ENCODE measurements around the gene TBC1D8. TPM values are rescaled to one million over a fixed set of nuclear protein-coding genes. Genes with fewer than 3 reads are reported as not detected.

TBC1D8 gene
- total and polyA plus RNA-seq, 2 of the 13 experiments (the other 11 are each of a cell fraction or from before 2014, with no cell fraction given), result 45.1 to 95.4 TPM

- TF ChIP-seq SMC3 (IDR thresholded peaks at IDR 0.05; ENCODE audit: low read length), result peak; percentile 60; the same call in 1 of the 2 replicates
- TF ChIP-seq ZBTB34 (CRISPR knock-in tag; IDR thresholded peaks at IDR 0.05), result no peak
- TF ChIP-seq ZNF124 (CRISPR knock-in tag; IDR thresholded peaks at IDR 0.05), result peak; percentile 77; the same call in 1 of the 2 replicates
- TF ChIP-seq CSRNP2 (CRISPR knock-in tag; conservative IDR thresholded peaks at IDR 0.05; ENCODE audit: low read depth), result no peak
- TF ChIP-seq ZNF501 (CRISPR knock-in tag; IDR thresholded peaks at IDR 0.05), result peak; percentile 29; the same call in 1 of the 2 replicates
- no peak for TF ChIP-seq AHDC1 (CRISPR knock-in tag; IDR thresholded peaks at IDR 0.05; ENCODE audit: borderline replicate concordance)
- TF ChIP-seq CEBPG (CRISPR knock-in tag; IDR thresholded peaks at IDR 0.05), result peak; percentile 64
- no peak for TF ChIP-seq ZFP1 (CRISPR knock-in tag; IDR thresholded peaks at IDR 0.05)
- 0 out of 2 replicates have a peak, but pooled peaks have one; percentile 17 for TF ChIP-seq BORCS8-MEF2B (CRISPR knock-in tag; IDR thresholded peaks at IDR 0.05)
- TF ChIP-seq, protein P1, sequence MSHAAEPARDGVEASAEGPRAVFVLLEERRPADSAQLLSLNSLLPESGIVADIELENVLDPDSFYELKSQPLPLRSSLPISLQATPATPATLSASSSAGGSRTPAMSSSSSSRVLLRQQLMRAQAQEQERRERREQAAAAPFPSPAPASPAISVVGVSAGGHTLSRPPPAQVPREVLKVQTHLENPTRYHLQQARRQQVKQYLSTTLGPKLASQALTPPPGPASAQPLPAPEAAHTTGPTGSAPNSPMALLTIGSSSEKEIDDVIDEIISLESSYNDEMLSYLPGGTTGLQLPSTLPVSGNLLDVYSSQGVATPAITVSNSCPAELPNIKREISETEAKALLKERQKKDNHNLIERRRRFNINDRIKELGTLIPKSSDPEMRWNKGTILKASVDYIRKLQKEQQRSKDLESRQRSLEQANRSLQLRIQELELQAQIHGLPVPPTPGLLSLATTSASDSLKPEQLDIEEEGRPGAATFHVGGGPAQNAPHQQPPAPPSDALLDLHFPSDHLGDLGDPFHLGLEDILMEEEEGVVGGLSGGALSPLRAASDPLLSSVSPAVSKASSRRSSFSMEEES (CRISPR knock-in tag; IDR thresholded peaks at IDR 0.05), result 0 out of 2 replicates have a peak, but pooled peaks have one; percentile 35
- TF ChIP-seq ZNF143 (CRISPR knock-in tag; IDR thresholded peaks at IDR 0.05), result no peak
- TF ChIP-seq MAZ (IDR thresholded peaks at IDR 0.05; ENCODE audit: borderline replicate concordance, low read depth, low read length), result no peak
- TF ChIP-seq MAZ (CRISPR knock-in tag; IDR thresholded peaks at IDR 0.05; ENCODE audit: low read depth), result 0 out of 2 replicates have a peak, but pooled peaks have one; percentile 47
- 0 out of 2 replicates have a peak, but pooled peaks have one; percentile 60 for TF ChIP-seq ZNF335 (CRISPR knock-in tag; IDR thresholded peaks at IDR 0.05)
- no peak for TF ChIP-seq ZFP82 (CRISPR knock-in tag; IDR thresholded peaks at IDR 0.05; ENCODE audit: borderline replicate concordance)
- TF ChIP-seq, protein P2, sequence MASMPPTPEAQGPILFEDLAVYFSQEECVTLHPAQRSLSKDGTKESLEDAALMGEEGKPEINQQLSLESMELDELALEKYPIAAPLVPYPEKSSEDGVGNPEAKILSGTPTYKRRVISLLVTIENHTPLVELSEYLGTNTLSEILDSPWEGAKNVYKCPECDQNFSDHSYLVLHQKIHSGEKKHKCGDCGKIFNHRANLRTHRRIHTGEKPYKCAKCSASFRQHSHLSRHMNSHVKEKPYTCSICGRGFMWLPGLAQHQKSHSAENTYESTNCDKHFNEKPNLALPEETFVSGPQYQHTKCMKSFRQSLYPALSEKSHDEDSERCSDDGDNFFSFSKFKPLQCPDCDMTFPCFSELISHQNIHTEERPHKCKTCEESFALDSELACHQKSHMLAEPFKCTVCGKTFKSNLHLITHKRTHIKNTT (CRISPR knock-in tag; IDR thresholded peaks at IDR 0.05), result no peak
- 0 out of 2 replicates have a peak, but pooled peaks have one; percentile 62 for TF ChIP-seq ZMYM3 (CRISPR knock-in tag; IDR thresholded peaks at IDR 0.05)
- TF ChIP-seq STAG1 (CRISPR knock-in tag; IDR thresholded peaks at IDR 0.05), result peak; percentile 88
These were observed 44.9 kb upstream of the TBC1D8 start (continued) for GRCh38 chr2:101195871-101196661.

Measured in HepG2 (cell line).